HepG2 (cell line): ENCODE measurements around the gene PLPPR3. TPM values are rescaled to one million over a fixed set of nuclear protein-coding genes. Genes with fewer than 3 reads are reported as not detected.

Source experiments
- ATAC-seq: fragments of 200-7000 bp; cut with Tn5 transposase; 3 replicates; pipeline ENCODE4 v1.9.1; 2020; ENCODE audit warnings: mild to moderate bottlenecking, moderate library complexity
- BruUV-seq: library from RNA; stranded (reverse); fragments of 400-500 nt; replicated peaks from 2 replicates; lab custom pipeline; 2021; lab: Mats Ljungman, UMichigan
- CTCF ChIA-PET: fragments of 300-600 bp; formaldehyde crosslinking; extraction: SDS; loops from one replicate; lab custom pipeline; 2021; ENCODE audit warnings: low total read pairs, inconsistent platforms, low intra/inter-chr PET ratio; lab: Yijun Ruan, JAX
- POLR2A ChIA-PET: fragments of 350-600 bp; sonication (Branson Sonifier 250); formaldehyde crosslinking; loops from one replicate; lab custom pipeline; 2020; ENCODE audit warnings: antibody characterized with exemption, inconsistent platforms; lab: Yijun Ruan, JAX
- DNase-seq: peaks from one replicate; pipeline ENCODE4 v3.0.0-alpha.2; 2015; ENCODE audit warnings: low spot score
- FAIRE-seq: peaks from 3 replicates; lab custom pipeline; 2011; peaks lifted over from hg19 to GRCh38; lab: Jason Lieb, UNC
- H2AFZ ChIP-seq: one replicate; pipeline ENCODE4 v1.6.1; 2011; ENCODE audit warnings: low read length, inconsistent platforms
- H3K27ac ChIP-seq: fragments of 300-600 bp; 3 replicates; pipeline ENCODE4 v1.8.0; 2011; ENCODE audit warnings: mixed run types, mild to moderate bottlenecking, mixed read lengths, low read length, inconsistent platforms; ENCODE audit not compliant: insufficient read depth; ENCODE audit errors: extremely low read length
- H3K27me3 ChIP-seq, 2 experiments: fragments of 200-600 bp in 1 of 2; 2 replicates in 1 of 2; 3 replicates in 1 of 2; pipeline versions ENCODE4 v1.6.0 to v1.8.0; 2011; ENCODE audit warnings: low read length in 2 of 2, mild to moderate bottlenecking in 2 of 2, moderate library complexity in 2 of 2, inconsistent platforms in 1 of 2; ENCODE audit not compliant: insufficient read depth in 2 of 2, control insufficient read depth in 1 of 2
- H3K36me3 ChIP-seq, 2 experiments: fragments of 200-600 bp in 1 of 2; replicated peaks in 1 of 2; 2 replicates in 1 of 2; 3 replicates in 1 of 2; pipeline versions ENCODE4 v1.5.1 to v1.8.0; 2011; ENCODE audit warnings: low read length in 2 of 2, inconsistent platforms in 1 of 2; ENCODE audit not compliant: insufficient read depth in 2 of 2, control insufficient read depth in 1 of 2
- H3K4me1 ChIP-seq: 2 replicates; pipeline ENCODE4 v1.5.1; 2012; ENCODE audit warnings: low read length, inconsistent platforms; ENCODE audit not compliant: insufficient read depth
- H3K4me2 ChIP-seq: 2 replicates; pipeline ENCODE4 v1.6.0; 2011; ENCODE audit warnings: low read depth, low read length, inconsistent platforms
- H3K4me3 ChIP-seq, 3 experiments: fragments of 200-600 bp in 1 of 3; sonication (generic), shearing (Covaris generic) in 1 of 3; replicated peaks in 1 of 3; 2 replicates each; pipeline ENCODE4 v1.5.1; 2011 to 2016; ENCODE audit warnings: low read length in 3 of 3, inconsistent platforms in 2 of 3, low read depth in 2 of 3, mild to moderate bottlenecking in 2 of 3, control low read depth in 1 of 3, mixed read lengths in 1 of 3; ENCODE audit not compliant: insufficient read depth in 1 of 3
- H3K79me2 ChIP-seq: one replicate; pipeline ENCODE4 v1.6.1; 2011; ENCODE audit warnings: low read length, inconsistent platforms; ENCODE audit not compliant: insufficient read depth
- H3K9ac ChIP-seq: 2 replicates; pipeline ENCODE4 v1.6.0; 2011; ENCODE audit warnings: mild to moderate bottlenecking, low read depth, low read length, inconsistent platforms; ENCODE audit not compliant: insufficient read depth
- H3K9me3 ChIP-seq: 2 replicates; pipeline ENCODE4 v1.5.1; 2012; ENCODE audit warnings: mild to moderate bottlenecking, low read length
- H4K20me1 ChIP-seq: 2 replicates; pipeline ENCODE4 v1.6.0; 2011; ENCODE audit warnings: inconsistent platforms, mild to moderate bottlenecking, low read length, moderate library complexity; ENCODE audit not compliant: insufficient read depth
- RARA ChIP-seq: IDR thresholded peaks from 2 replicates; pipeline ENCODE4 v1.6.1; 2016; ENCODE audit warnings: missing genetic modification reagents, missing compliant biosample characterization
- ZBTB38 ChIP-seq: sonication (generic); formaldehyde crosslinking; IDR thresholded peaks from 2 replicates; pipeline ENCODE4 v1.5.1; 2020; ENCODE audit warnings: mild to moderate bottlenecking, missing genetic modification reagents
- ZFP41 ChIP-seq: sonication (generic); formaldehyde crosslinking; IDR thresholded peaks from 2 replicates; pipeline ENCODE4 v1.4.0; 2020; ENCODE audit warnings: mild to moderate bottlenecking, missing genetic modification reagents, borderline replicate concordance
- ZFX ChIP-seq: sonication (generic); formaldehyde crosslinking; IDR thresholded peaks from 2 replicates; pipeline ENCODE4 v1.4.0; 2020; ENCODE audit warnings: mild to moderate bottlenecking, low read depth, missing genetic modification reagents, moderate library complexity
- ZNF629 ChIP-seq: sonication (generic); formaldehyde crosslinking; conservative IDR thresholded peaks from 2 replicates; pipeline ENCODE4 v1.5.0; 2020; ENCODE audit warnings: missing genetic modification reagents
- ZNF761 ChIP-seq: sonication (generic); formaldehyde crosslinking; conservative IDR thresholded peaks from 2 replicates; pipeline ENCODE4 v1.4.0; 2020; ENCODE audit warnings: mild to moderate bottlenecking, missing genetic modification reagents
- WGBS: methylation state at CpG from one replicate; pipeline ENCODE4 v1.1.6; 2017; ENCODE audit warnings: low lambda C conversion rate; 5-methylcytosine and 5-hydroxymethylcytosine counted together
- in situ Hi-C: cut with HindIII; loops from 2 replicates; pipeline ENCODE4 v1.10.0; 2017; ENCODE audit warnings: low pct_unique_long_range_greater_than_20kb; ENCODE audit not compliant: extremely low pct_ligation_motif_present
- intact Hi-C: fragments of 100-400 bp; cut with micrococcal nuclease; formaldehyde crosslinking; loops from one replicate; pipeline ENCODE4 v1.10.0; 2022; ENCODE audit not compliant: unreplicated experiment
- polyA plus RNA-seq, 8 experiments: library from polyadenylated mRNA; depleted of rRNA in 3 of 8; stranded (reverse) in 7 of 8; unstranded in 1 of 8; fragments of >200 nt; fragmentation: Illumina TruSeq in 4 of 8; extraction: Trizol in 4 of 8; gene quantifications; 2 replicates each; pipeline versions ENCODE4 v1.2.1 to v1.2.3, GENCODE V29; 2011 to 2016; ENCODE audit warnings: low read depth in 4 of 8, missing spikeins in 1 of 8, mixed read lengths in 1 of 8; ENCODE audit not compliant: insufficient read depth in 1 of 8
- total RNA-seq, 5 experiments: library from RNA; depleted of rRNA; stranded (reverse); fragments of >200 nt; fragmentation: Illumina TruSeq; extraction: Trizol; gene quantifications; 2 replicates each; pipeline ENCODE4 v1.2.3, GENCODE V29; 2016; ENCODE audit warnings: low read depth in 1 of 5

Gene PLPPR3
- total and polyA plus RNA-seq, 2 of the 13 experiments (the other 11 are each of a cell fraction or from before 2014, with no cell fraction given) = 0.07 to 0.16 TPM

- no peak for TF ChIP-seq ZNF629 (CRISPR knock-in tag)
Measured at GRCh38 chr19:795691-796581, 25.8 kb downstream of the PLPPR3 start (continued).

- peaks cover under 1 to 2% of the 10 kb centered on the region in 2 experiments; a peak in 3 of 5 replicates for H3K36me3 ChIP-seq
- ATAC-seq = no peak
- FAIRE-seq = no peak
- DNase-seq = no peak
- ChIA-PET POLR2A (interaction anchor here (2.0 kb wide), 1 partner anchor 55 kb away, joined by 4 read pairs; no protein-coding TSS in a partner anchor), CTCF (no interaction called here)
- H3K27ac ChIP-seq = peak overlapping the region; percentile 37
- H3K9me3 ChIP-seq = no peaks in the 10 kb centered on the region
- H3K79me2 ChIP-seq = peaks cover 22% of the 10 kb centered on the region
- intact Hi-C loops (no loop called here), in situ Hi-C loops (no loop called here)
- H3K27me3 ChIP-seq = no peaks in the 10 kb centered on the region; a peak in 1 of 5 replicates
- H3K4me3 ChIP-seq = peak overlapping the region in 1 of 3 experiments; percentile 85; a peak in 1 of 6 replicates
- no peak overlapping the region for H2AFZ ChIP-seq
- 0 out of 2 replicates have a peak, but pooled peaks have one; percentile 29 for TF ChIP-seq ZFX (CRISPR knock-in tag)
- no peak for TF ChIP-seq ZFP41 (CRISPR knock-in tag)
- no peak for TF ChIP-seq ZNF761 (CRISPR knock-in tag)
- TF ChIP-seq ZBTB38 (CRISPR knock-in tag) = peak; percentile 28; the same call in 1 of the 2 replicates
- TF ChIP-seq RARA (CRISPR knock-in tag) = no peak
- no TSS peak for BruUV-seq
- peak overlapping the region; percentile 77 for H3K4me2 ChIP-seq
- peaks cover 69% of the 10 kb centered on the region for H3K4me1 ChIP-seq
- H4K20me1 ChIP-seq = peaks cover 20% of the 10 kb centered on the region
- peak overlapping the region; percentile 7; the same call in 1 of the 2 replicates for H3K9ac ChIP-seq
- WGBS = 64% methylated on average over 14 of the region's 28 CpGs
Measured at GRCh38 chr19:795073-795611, 26.6 kb downstream of the PLPPR3 start.
